ENCODE measurements around the gene TM4SF20.

DNA sequence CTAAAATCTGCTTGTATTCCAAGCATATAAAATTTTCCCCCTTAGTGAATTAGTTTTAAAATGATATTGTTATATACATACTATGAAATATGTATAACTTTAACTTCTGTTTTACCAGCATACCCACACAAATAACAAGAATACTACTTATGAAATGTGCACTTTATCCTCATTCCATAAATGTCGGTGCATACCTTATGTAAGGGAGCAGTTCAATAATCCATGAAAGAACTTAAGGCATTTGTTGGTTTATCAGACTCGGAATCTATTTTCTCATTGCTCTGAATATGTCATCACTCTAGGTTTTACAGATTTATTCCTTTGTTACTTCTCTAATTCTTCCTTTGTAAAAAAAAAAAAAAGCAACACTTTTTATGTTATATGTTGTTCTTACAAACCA, 66.5 kb downstream of the TM4SF20 start:
- TF ChIP-seq, protein P1, sequence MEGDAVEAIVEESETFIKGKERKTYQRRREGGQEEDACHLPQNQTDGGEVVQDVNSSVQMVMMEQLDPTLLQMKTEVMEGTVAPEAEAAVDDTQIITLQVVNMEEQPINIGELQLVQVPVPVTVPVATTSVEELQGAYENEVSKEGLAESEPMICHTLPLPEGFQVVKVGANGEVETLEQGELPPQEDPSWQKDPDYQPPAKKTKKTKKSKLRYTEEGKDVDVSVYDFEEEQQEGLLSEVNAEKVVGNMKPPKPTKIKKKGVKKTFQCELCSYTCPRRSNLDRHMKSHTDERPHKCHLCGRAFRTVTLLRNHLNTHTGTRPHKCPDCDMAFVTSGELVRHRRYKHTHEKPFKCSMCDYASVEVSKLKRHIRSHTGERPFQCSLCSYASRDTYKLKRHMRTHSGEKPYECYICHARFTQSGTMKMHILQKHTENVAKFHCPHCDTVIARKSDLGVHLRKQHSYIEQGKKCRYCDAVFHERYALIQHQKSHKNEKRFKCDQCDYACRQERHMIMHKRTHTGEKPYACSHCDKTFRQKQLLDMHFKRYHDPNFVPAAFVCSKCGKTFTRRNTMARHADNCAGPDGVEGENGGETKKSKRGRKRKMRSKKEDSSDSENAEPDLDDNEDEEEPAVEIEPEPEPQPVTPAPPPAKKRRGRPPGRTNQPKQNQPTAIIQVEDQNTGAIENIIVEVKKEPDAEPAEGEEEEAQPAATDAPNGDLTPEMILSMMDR (IDR thresholded peaks at IDR 0.05; ENCODE audit: low read depth, low read length, missing input control): no peak
- TF ChIP-seq JUND (IDR thresholded peaks at IDR 0.05): no peak
- no peak for TF ChIP-seq HNF4A (conservative IDR thresholded peaks at IDR 0.05)
- TF ChIP-seq GABPA (IDR thresholded peaks at IDR 0.05 in 1 of 2, conservative IDR thresholded peaks at IDR 0.05 in 1 of 2): no peak
- TF ChIP-seq, protein P2, sequence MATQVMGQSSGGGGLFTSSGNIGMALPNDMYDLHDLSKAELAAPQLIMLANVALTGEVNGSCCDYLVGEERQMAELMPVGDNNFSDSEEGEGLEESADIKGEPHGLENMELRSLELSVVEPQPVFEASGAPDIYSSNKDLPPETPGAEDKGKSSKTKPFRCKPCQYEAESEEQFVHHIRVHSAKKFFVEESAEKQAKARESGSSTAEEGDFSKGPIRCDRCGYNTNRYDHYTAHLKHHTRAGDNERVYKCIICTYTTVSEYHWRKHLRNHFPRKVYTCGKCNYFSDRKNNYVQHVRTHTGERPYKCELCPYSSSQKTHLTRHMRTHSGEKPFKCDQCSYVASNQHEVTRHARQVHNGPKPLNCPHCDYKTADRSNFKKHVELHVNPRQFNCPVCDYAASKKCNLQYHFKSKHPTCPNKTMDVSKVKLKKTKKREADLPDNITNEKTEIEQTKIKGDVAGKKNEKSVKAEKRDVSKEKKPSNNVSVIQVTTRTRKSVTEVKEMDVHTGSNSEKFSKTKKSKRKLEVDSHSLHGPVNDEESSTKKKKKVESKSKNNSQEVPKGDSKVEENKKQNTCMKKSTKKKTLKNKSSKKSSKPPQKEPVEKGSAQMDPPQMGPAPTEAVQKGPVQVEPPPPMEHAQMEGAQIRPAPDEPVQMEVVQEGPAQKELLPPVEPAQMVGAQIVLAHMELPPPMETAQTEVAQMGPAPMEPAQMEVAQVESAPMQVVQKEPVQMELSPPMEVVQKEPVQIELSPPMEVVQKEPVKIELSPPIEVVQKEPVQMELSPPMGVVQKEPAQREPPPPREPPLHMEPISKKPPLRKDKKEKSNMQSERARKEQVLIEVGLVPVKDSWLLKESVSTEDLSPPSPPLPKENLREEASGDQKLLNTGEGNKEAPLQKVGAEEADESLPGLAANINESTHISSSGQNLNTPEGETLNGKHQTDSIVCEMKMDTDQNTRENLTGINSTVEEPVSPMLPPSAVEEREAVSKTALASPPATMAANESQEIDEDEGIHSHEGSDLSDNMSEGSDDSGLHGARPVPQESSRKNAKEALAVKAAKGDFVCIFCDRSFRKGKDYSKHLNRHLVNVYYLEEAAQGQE (IDR thresholded peaks at IDR 0.05): no peak
- TF ChIP-seq, protein P3, sequence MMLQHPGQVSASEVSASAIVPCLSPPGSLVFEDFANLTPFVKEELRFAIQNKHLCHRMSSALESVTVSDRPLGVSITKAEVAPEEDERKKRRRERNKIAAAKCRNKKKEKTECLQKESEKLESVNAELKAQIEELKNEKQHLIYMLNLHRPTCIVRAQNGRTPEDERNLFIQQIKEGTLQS (IDR thresholded peaks at IDR 0.05): no peak
- TF ChIP-seq YY1 (IDR thresholded peaks at IDR 0.05): no peak
- TF ChIP-seq, protein P4, sequence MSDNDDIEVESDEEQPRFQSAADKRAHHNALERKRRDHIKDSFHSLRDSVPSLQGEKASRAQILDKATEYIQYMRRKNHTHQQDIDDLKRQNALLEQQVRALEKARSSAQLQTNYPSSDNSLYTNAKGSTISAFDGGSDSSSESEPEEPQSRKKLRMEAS (IDR thresholded peaks at IDR 0.05): no peak
- no peak for TF ChIP-seq RXRA (IDR thresholded peaks at IDR 0.05)
- no peak for TF ChIP-seq SP1 (IDR thresholded peaks at IDR 0.05)
- TF ChIP-seq EGR1 (IDR thresholded peaks at IDR 0.05; ENCODE audit: low read depth in 2 of 2): no peak
